Measurements from ENCODE around the gene MITF.

Gene MITF

DNA sequence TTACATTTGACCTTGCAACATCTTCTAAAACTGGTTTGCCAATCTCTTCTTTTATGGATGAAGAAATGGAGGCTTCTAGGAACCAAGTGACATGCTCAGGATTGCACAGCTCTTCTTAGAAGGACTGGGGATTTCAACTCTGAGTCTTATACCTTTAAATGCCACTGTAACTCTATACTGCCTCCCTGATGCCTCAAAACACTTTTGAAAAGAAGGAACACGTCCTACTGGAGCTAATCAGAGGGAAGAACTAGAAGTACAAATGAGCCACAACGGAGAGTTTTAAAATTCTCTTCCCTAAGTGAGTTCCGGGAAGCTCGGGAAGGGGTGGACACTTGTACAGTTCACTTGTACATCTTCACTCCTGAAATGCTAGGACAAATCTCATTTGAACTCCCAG, 949 bp upstream of the MITF start:
- 0 out of 2 replicates have a peak, but pooled peaks have one; percentile 10 for TF ChIP-seq CTCF (IDR thresholded peaks at IDR 0.05; ENCODE audit: control insufficient read depth, extremely low read depth, insufficient read depth)
- DNase-seq (ENCODE audit: low read depth): no peak
- peak overlapping the region; percentile 64 for H3K4me3 ChIP-seq (ENCODE audit: low read depth, low read length)

DNA sequence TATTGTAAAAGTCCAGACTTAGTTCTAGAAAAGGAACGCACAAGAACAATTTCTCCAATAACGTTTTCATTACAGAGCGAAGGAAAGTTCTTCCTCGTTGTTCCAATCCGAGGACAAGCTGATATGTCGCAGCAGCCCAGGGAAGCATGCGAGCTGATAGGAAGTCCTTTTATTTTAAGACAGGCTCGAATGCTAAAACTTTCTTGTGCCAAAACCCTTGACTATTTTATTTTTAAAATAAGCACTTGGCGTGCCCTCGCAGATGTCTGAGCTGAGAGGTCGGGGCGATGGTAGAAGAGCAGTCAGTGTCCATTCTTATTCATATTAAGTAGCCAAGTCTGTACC, 433 bp upstream of the MITF start:
- no peak for DNase-seq (ENCODE audit: low read depth)
- H3K4me3 ChIP-seq (ENCODE audit: low read depth, low read length): peak overlapping the region; percentile 64
- no peak for TF ChIP-seq CTCF (IDR thresholded peaks at IDR 0.05; ENCODE audit: control insufficient read depth, extremely low read depth, insufficient read depth)

DNA sequence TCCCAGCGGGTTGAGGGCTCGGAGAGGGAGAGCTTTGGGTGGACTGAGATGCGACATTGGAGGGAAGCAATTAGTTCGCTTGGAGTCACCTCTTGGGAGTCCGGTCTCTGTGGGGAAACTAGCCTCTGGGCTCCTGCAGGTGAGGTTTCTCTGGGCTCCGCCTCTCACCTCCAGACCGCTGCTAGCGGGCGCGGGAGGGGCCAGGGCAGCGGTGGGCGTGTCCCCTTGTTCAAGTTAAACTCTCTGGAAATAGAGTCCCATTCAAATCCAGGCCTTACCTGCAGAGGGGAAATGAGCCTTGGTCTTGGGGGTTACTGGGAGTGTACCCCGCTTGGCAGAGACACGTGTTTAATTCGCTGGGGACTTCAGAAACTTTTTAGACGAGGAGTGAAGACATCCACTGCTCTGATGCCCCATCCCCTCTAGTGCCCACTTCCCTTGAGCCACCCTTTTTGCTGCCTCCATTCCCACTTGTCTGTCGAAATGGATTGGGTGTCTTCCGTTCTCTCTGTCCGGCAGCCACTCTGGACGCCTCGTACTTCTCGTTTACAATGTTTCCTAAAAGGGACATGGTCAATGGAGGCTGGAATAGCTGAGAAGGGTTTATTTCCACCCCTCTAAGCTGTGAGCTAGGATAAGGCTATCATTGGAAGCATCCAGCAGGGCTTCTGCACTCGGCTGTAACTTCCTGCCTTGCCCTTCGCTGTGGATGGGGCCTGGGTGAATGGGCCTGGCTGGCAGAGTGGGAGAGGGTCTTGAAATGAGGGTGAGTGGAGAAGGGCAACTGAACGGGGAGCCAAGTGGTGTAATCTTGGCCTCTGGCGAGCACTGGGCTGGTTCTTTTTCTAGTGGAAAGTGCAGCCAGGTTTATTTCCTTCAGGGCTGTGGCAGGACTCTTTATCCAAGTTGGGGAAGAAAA, 1.1 kb downstream of the MITF start:
- TF ChIP-seq CTCF (IDR thresholded peaks at IDR 0.05; ENCODE audit: control insufficient read depth, extremely low read depth, insufficient read depth): no peak
- peak overlapping the region; percentile 64 for H3K4me3 ChIP-seq (ENCODE audit: low read depth, low read length)
- no peak for DNase-seq (ENCODE audit: low read depth)

GRCh38 chr3:69741032-69741767, 1.9 kb downstream of the MITF start:
- DNase-seq (ENCODE audit: low read depth): no peak
- TF ChIP-seq CTCF (IDR thresholded peaks at IDR 0.05; ENCODE audit: control insufficient read depth, extremely low read depth, insufficient read depth): no peak
- H3K4me3 ChIP-seq (ENCODE audit: low read depth, low read length): no peak overlapping the region

DNA sequence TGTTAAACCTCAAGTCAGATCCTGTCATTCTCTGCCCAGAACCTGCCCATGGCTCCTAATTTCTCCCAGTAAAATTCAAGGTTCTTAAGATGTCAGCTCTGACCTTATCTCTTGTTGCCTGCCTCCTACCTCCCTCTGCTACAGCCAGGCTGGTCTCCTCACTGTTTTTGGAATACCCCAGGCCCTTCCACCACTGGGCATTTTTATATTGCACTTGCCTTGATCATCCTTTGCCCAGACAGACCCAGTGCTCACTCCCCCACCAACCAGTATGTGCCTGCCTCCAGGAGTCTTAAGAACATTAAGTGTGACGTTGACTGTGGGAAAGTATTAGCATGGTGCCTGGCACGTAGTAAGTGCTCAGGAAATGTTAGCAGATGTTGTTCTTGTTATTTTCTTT, 3.1 kb downstream of the MITF start:
- no peak for TF ChIP-seq CTCF (IDR thresholded peaks at IDR 0.05; ENCODE audit: control insufficient read depth, extremely low read depth, insufficient read depth)
- no peak for DNase-seq (ENCODE audit: low read depth)
- H3K4me3 ChIP-seq (ENCODE audit: low read depth, low read length): no peak overlapping the region

GRCh38 chr3:69743975-69744906, 5.0 kb downstream of the MITF start:
- no peak for DNase-seq (ENCODE audit: low read depth)

More at GRCh38 chr3:69743975-69744906, 5.0 kb downstream of the MITF start:
- no peak overlapping the region for H3K4me3 ChIP-seq (ENCODE audit: low read depth, low read length)
- TF ChIP-seq CTCF (IDR thresholded peaks at IDR 0.05; ENCODE audit: control insufficient read depth, extremely low read depth, insufficient read depth): no peak
